H9 (cell line): ENCODE results near the gene HBD. TPM values are rescaled to one million over a fixed set of nuclear protein-coding genes. Genes with fewer than 3 reads are reported as not detected.

Source experiments
- DNase-seq: peaks from one replicate; pipeline ENCODE4 v3.0.0-alpha.2; 2017
- H2AFZ ChIP-seq: one replicate; pipeline ENCODE4 v1.6.1; 2013; ENCODE audit warnings: mild to moderate bottlenecking, low read length, control low read depth, moderate library complexity
- H2AK5ac ChIP-seq: 2 replicates; pipeline ENCODE4 v1.6.1; 2013; ENCODE audit warnings: low read length, control low read depth, mixed read lengths; ENCODE audit not compliant: insufficient read length
- H2BK120ac ChIP-seq: one replicate; pipeline ENCODE4 v1.6.1; 2013; ENCODE audit warnings: low read depth, mild to moderate bottlenecking, low read length, control low read depth, inconsistent platforms; ENCODE audit not compliant: poor library complexity, severe bottlenecking
- H2BK12ac ChIP-seq: 2 replicates; pipeline ENCODE4 v1.6.1; 2013; ENCODE audit warnings: low read length, control low read depth, mixed read lengths, low read depth; ENCODE audit not compliant: insufficient read length
- H2BK15ac ChIP-seq: 2 replicates; pipeline ENCODE4 v1.6.1; 2013; ENCODE audit warnings: low read depth, low read length, control low read depth
- H2BK20ac ChIP-seq: one replicate; pipeline ENCODE4 v1.6.1; 2013; ENCODE audit warnings: low read depth, mild to moderate bottlenecking, low read length, control low read depth, inconsistent platforms; ENCODE audit not compliant: poor library complexity, severe bottlenecking
- H2BK5ac ChIP-seq: 2 replicates; pipeline ENCODE4 v1.6.1; 2013; ENCODE audit warnings: low read length, control low read depth, mixed read lengths; ENCODE audit not compliant: insufficient read length
- H3K14ac ChIP-seq: 2 replicates; pipeline ENCODE4 v1.6.1; 2013; ENCODE audit warnings: low read length, control low read depth; ENCODE audit not compliant: insufficient read depth
- H3K18ac ChIP-seq: 2 replicates; pipeline ENCODE4 v1.6.1; 2013; ENCODE audit warnings: low read depth, mild to moderate bottlenecking, mixed read lengths, low read length, control low read depth; ENCODE audit not compliant: insufficient read length
- H3K23ac ChIP-seq: 2 replicates; pipeline ENCODE4 v1.6.1; 2013; ENCODE audit warnings: low read length, control low read depth, mixed read lengths, low read depth; ENCODE audit not compliant: insufficient read length
- H3K23me2 ChIP-seq: 2 replicates; pipeline ENCODE4 v1.6.1; 2013; ENCODE audit warnings: low read depth, mild to moderate bottlenecking, mixed read lengths, low read length, control low read depth; ENCODE audit not compliant: insufficient read length, poor library complexity, severe bottlenecking
- H3K27ac ChIP-seq: 2 replicates; pipeline ENCODE4 v1.5.1; 2013; ENCODE audit warnings: low read length, control low read depth, mixed read lengths, low read depth; ENCODE audit not compliant: insufficient read length
- H3K27me3 ChIP-seq: 2 replicates; pipeline ENCODE4 v1.6.1; 2013; ENCODE audit warnings: low read length, control low read depth, inconsistent platforms; ENCODE audit not compliant: insufficient read depth
- H3K4ac ChIP-seq: 2 replicates; pipeline ENCODE4 v1.6.1; 2013; ENCODE audit warnings: low read depth, mild to moderate bottlenecking, control low read depth, inconsistent platforms, low read length, moderate library complexity
- H3K4me1 ChIP-seq: 2 replicates; pipeline ENCODE4 v1.6.1; 2013; ENCODE audit warnings: low read length, control low read depth, inconsistent platforms; ENCODE audit not compliant: insufficient read depth
- H3K4me2 ChIP-seq: 2 replicates; pipeline ENCODE4 v1.6.1; 2013; ENCODE audit warnings: low read length, control low read depth, mixed read lengths; ENCODE audit not compliant: insufficient read length, insufficient read depth
- H3K56ac ChIP-seq: 2 replicates; pipeline ENCODE4 v1.6.1; 2013; ENCODE audit warnings: low read depth, mild to moderate bottlenecking, mixed read lengths, low read length, control low read depth; ENCODE audit not compliant: insufficient read length
- H3K79me1 ChIP-seq: 2 replicates; pipeline ENCODE4 v1.6.1; 2013; ENCODE audit warnings: low read depth, mild to moderate bottlenecking, moderate library complexity, low read length, control low read depth, inconsistent platforms; ENCODE audit not compliant: insufficient read depth, poor library complexity, severe bottlenecking
- H3K79me2 ChIP-seq: 2 replicates; pipeline ENCODE4 v1.6.1; 2013; ENCODE audit warnings: low read length, control low read depth, inconsistent platforms; ENCODE audit not compliant: insufficient read depth
- H3K9ac ChIP-seq: 2 replicates; pipeline ENCODE4 v1.6.1; 2013; ENCODE audit warnings: low read length, control low read depth, mixed read lengths; ENCODE audit not compliant: insufficient read length; ENCODE audit errors: extremely low read depth
- H3K9me3 ChIP-seq: one replicate; pipeline ENCODE4 v1.6.1; 2013; ENCODE audit warnings: low read depth, low read length, inconsistent platforms; ENCODE audit not compliant: control insufficient read depth
- H3T11ph ChIP-seq: one replicate; pipeline ENCODE4 v1.6.1; 2013; ENCODE audit warnings: mild to moderate bottlenecking, low read length, control low read depth, inconsistent platforms
- H4K20me1 ChIP-seq: one replicate; pipeline ENCODE4 v1.6.1; 2013; ENCODE audit not compliant: control insufficient read depth, insufficient read length, insufficient read depth
- H4K5ac ChIP-seq: 2 replicates; pipeline ENCODE4 v1.6.1; 2013; ENCODE audit warnings: low read depth, mild to moderate bottlenecking, mixed read lengths, low read length, control low read depth; ENCODE audit not compliant: insufficient read length
- H4K8ac ChIP-seq: replicated peaks from 2 replicates; pipeline ENCODE4 v1.6.1; 2013; ENCODE audit warnings: low read length, control low read depth, mixed read lengths, low read depth; ENCODE audit not compliant: insufficient read length
- H4K91ac ChIP-seq: 2 replicates; pipeline ENCODE4 v1.6.1; 2013; ENCODE audit warnings: low read depth, mild to moderate bottlenecking, moderate library complexity, mixed read lengths, low read length, control low read depth; ENCODE audit not compliant: insufficient read length
- H3K27ac Mint-ChIP-seq, 3 experiments: 2 replicates in 2 of 3; 3 replicates in 1 of 3; pipeline ENCODE4 v1.8.0; 2020 to 2021; ENCODE audit warnings: mixed read lengths in 3 of 3, mild to moderate bottlenecking in 1 of 3, moderate library complexity in 1 of 3
- H3K27me3 Mint-ChIP-seq: 2 replicates; pipeline ENCODE4 v1.8.0; 2021; ENCODE audit warnings: low read depth, mild to moderate bottlenecking, moderate library complexity, mixed read lengths
- H3K36me3 Mint-ChIP-seq, 3 experiments: 2 replicates in 2 of 3; 3 replicates in 1 of 3; pipeline ENCODE4 v1.8.0; 2020 to 2021; ENCODE audit warnings: low read depth in 3 of 3, mixed read lengths in 3 of 3; ENCODE audit not compliant: insufficient read depth in 1 of 3
- H3K4me1 Mint-ChIP-seq, 2 experiments: 2 replicates each; pipeline ENCODE4 v1.8.0; 2020; ENCODE audit warnings: mixed read lengths in 2 of 2
- H3K4me3 Mint-ChIP-seq, 2 experiments: 2 replicates in 1 of 2; 3 replicates in 1 of 2; pipeline ENCODE4 v1.8.0; 2020 to 2021; ENCODE audit warnings: mild to moderate bottlenecking in 2 of 2, mixed read lengths in 2 of 2, moderate library complexity in 1 of 2
- H3K9me3 Mint-ChIP-seq, 2 experiments: 2 replicates in 1 of 2; 3 replicates in 1 of 2; pipeline ENCODE4 v1.8.0; 2020; ENCODE audit warnings: mild to moderate bottlenecking in 2 of 2, mixed read lengths in 2 of 2, moderate library complexity in 1 of 2
- WGBS: extraction: QIAGEN DNeasy Blood & Tissue Kit; methylation state at CpG from one replicate; pipeline ENCODE4 v1.1.7; 2013; ENCODE audit warnings: missing lambda C conversion rate, low lambda C conversion rate, mixed read lengths; ENCODE audit not compliant: insufficient read length; ENCODE audit errors: extremely low coverage; 5-methylcytosine and 5-hydroxymethylcytosine counted together
- total RNA-seq: library from RNA; stranded (reverse); gene quantifications from 2 replicates; pipeline ENCODE4 v1.2.1, GENCODE V29; 2021
- TF ChIP-seq, protein P1 (sequence below): fragments of 200-600 bp; sonication (generic); conservative IDR thresholded peaks from 3 replicates; pipeline ENCODE4 v1.8.0; 2021; ENCODE audit warnings: antibody characterized with exemption, mild to moderate bottlenecking

Gene HBD
- total RNA-seq, 1 experiment from 2014 or later: not detected

DNA sequence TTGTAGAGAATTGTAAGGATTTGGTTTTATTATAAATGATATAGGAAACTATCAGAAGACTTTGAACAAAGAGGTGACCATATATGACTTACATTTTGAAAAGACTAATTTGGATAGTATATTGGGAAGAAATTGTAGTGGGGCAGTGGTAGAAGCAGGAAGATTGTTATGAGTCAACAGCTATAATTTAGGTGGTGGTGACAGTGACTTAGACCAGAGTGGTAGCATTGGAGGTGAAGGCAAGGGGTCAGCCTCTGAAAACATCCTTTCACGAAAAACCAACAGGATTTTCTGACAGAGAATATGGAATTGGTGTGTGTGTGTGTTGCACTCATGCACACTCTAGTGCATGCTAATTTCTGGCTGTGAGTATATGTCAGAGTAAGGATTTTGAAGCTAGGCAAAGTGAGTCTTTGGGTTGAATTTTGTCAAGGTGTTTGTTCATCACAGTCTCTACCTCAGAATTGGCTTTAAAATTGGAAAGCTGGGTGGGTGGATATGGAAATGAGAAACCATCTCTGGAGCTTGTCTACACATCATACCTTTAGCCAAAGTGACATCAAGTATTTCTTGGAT, 43.6 kb upstream of the HBD start:
- no peaks in the 10 kb centered on the region for H3K79me2 ChIP-seq
- Mint-ChIP-seq H3K4me3 (no peak overlapping the region), H3K27me3 (no peaks in the 10 kb centered on the region), H3K36me3 (no peaks in the 10 kb centered on the region), H3K4me1 (peaks cover 10 to 13% of the 10 kb centered on the region in 2 experiments), H3K27ac (no peak overlapping the region), H3K9me3 (no peaks in the 10 kb centered on the region)
- H2BK120ac ChIP-seq: no peak overlapping the region
- WGBS: no CpG with 5 or more reads among the region's 1 CpG
- no peak overlapping the region for H3K56ac ChIP-seq
- DNase-seq: no peak
- TF ChIP-seq, protein P1, sequence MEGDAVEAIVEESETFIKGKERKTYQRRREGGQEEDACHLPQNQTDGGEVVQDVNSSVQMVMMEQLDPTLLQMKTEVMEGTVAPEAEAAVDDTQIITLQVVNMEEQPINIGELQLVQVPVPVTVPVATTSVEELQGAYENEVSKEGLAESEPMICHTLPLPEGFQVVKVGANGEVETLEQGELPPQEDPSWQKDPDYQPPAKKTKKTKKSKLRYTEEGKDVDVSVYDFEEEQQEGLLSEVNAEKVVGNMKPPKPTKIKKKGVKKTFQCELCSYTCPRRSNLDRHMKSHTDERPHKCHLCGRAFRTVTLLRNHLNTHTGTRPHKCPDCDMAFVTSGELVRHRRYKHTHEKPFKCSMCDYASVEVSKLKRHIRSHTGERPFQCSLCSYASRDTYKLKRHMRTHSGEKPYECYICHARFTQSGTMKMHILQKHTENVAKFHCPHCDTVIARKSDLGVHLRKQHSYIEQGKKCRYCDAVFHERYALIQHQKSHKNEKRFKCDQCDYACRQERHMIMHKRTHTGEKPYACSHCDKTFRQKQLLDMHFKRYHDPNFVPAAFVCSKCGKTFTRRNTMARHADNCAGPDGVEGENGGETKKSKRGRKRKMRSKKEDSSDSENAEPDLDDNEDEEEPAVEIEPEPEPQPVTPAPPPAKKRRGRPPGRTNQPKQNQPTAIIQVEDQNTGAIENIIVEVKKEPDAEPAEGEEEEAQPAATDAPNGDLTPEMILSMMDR: no peak
- no peak overlapping the region for H2BK12ac ChIP-seq
- no peaks in the 10 kb centered on the region for H4K20me1 ChIP-seq
- H2BK5ac ChIP-seq: no peak overlapping the region
- H4K8ac ChIP-seq: no peak overlapping the region
- H3K27me3 ChIP-seq: no peaks in the 10 kb centered on the region
- no peak overlapping the region for H3K23ac ChIP-seq
- no peaks in the 10 kb centered on the region for H3K9me3 ChIP-seq
- H3T11ph ChIP-seq: no peak overlapping the region
- H3K4me1 ChIP-seq: no peaks in the 10 kb centered on the region
- no peak overlapping the region for H2AK5ac ChIP-seq
- H3K4me2 ChIP-seq: no peak overlapping the region
- H3K9ac ChIP-seq: no peak overlapping the region
- H3K14ac ChIP-seq: no peak overlapping the region
- H2BK20ac ChIP-seq: no peak overlapping the region
- no peak overlapping the region for H3K4ac ChIP-seq
- H4K91ac ChIP-seq: no peak overlapping the region
- H2AFZ ChIP-seq: no peak overlapping the region
- H2BK15ac ChIP-seq: no peak overlapping the region
- H3K23me2 ChIP-seq: no peaks in the 10 kb centered on the region
- no peaks in the 10 kb centered on the region for H3K79me1 ChIP-seq
- no peak overlapping the region for H4K5ac ChIP-seq
- no peak overlapping the region for H3K27ac ChIP-seq
- no peak overlapping the region for H3K18ac ChIP-seq
